ENCODE measurements around the gene RANBP3.

RANBP3 gene

GRCh38 chr19:5903624-5904351 lies 74.2 kb downstream of the RANBP3 start, which contains the start of gene NDUFA11:
TSS of gene NDUFA11 (minus strand) at chr19:5903790. CDS start at chr19:5903708, 82 bp downstream.
- DNase-seq (ENCODE audit: low spot score) = peak; percentile 95

- no peak for DNase-seq (ENCODE audit: low spot score)
Observed at GRCh38 chr19:5903056-5903623, 74.8 kb downstream of the RANBP3 start.

- no peak for DNase-seq (ENCODE audit: low spot score)
Observed at GRCh38 chr19:5900976-5901375, 77.0 kb downstream of the RANBP3 start.

- no peak for DNase-seq (ENCODE audit: low spot score)
Observed at GRCh38 chr19:5899728-5900526, 78.0 kb downstream of the RANBP3 start.

GRCh38 chr19:5897189-5897969 lies 80.6 kb downstream of the RANBP3 start:
- no peak for DNase-seq (ENCODE audit: low spot score)

- DNase-seq (ENCODE audit: low spot score) = no peak
Observed at GRCh38 chr19:5896365-5897076, 81.4 kb downstream of the RANBP3 start.

GRCh38 chr19:5895890-5896289 lies 82.0 kb downstream of the RANBP3 start:
- DNase-seq (ENCODE audit: low spot score) = no peak

GRCh38 chr19:5895409-5895808 lies 82.5 kb downstream of the RANBP3 start:
- no peak for DNase-seq (ENCODE audit: low spot score)

- DNase-seq (ENCODE audit: low spot score) = no peak
Observed at GRCh38 chr19:5894704-5895349, 83.1 kb downstream of the RANBP3 start.

GRCh38 chr19:5893907-5894703 lies 83.8 kb downstream of the RANBP3 start:
- no peak for DNase-seq (ENCODE audit: low spot score)

- DNase-seq (ENCODE audit: low spot score) = no peak
Observed at GRCh38 chr19:5893296-5893903, 84.5 kb downstream of the RANBP3 start.

- DNase-seq (ENCODE audit: low spot score) = no peak
Observed at GRCh38 chr19:5892772-5893275, 85.1 kb downstream of the RANBP3 start.

- DNase-seq (ENCODE audit: low spot score) = no peak
Observed at GRCh38 chr19:5891938-5892771, 85.8 kb downstream of the RANBP3 start.

- DNase-seq (ENCODE audit: low spot score) = no peak
Observed at GRCh38 chr19:5891572-5891937, 86.4 kb downstream of the RANBP3 start.

- no peak for DNase-seq (ENCODE audit: low spot score)
Observed at GRCh38 chr19:5890099-5890498, 87.8 kb downstream of the RANBP3 start.

GRCh38 chr19:5889288-5889971 lies 88.5 kb downstream of the RANBP3 start:
- no peak for DNase-seq (ENCODE audit: low spot score)

- peak; percentile 56 for DNase-seq (ENCODE audit: low spot score)
Observed at GRCh38 chr19:5884065-5884811, 93.7 kb downstream of the RANBP3 start.

All from NAMALWA (cell line).